Neuronal stem cell (in vitro differentiated cells): Measurements from ENCODE around the gene TGFBRAP1.

ENCODE experiments used
- DNase-seq: peaks from one replicate; pipeline ENCODE4 v3.0.0-alpha.2; 2013; ENCODE audit warnings: low spot score
- H2AFZ ChIP-seq: one replicate; pipeline ENCODE4 v1.6.1; 2013; ENCODE audit warnings: mild to moderate bottlenecking, low read length, inconsistent platforms
- H2AK5ac ChIP-seq: 2 replicates; pipeline ENCODE4 v1.6.1; 2013; ENCODE audit warnings: low read depth, mild to moderate bottlenecking, inconsistent platforms, low read length, moderate library complexity, mixed read lengths
- H2BK120ac ChIP-seq: 2 replicates; pipeline ENCODE4 v1.6.1; 2013; ENCODE audit warnings: low read depth, mild to moderate bottlenecking, inconsistent platforms, low read length, moderate library complexity, mixed read lengths
- H2BK12ac ChIP-seq: one replicate; pipeline ENCODE4 v1.6.1; 2013; ENCODE audit warnings: low read length, inconsistent platforms
- H2BK15ac ChIP-seq: 2 replicates; pipeline ENCODE4 v1.6.1; 2013; ENCODE audit warnings: mild to moderate bottlenecking, low read length, inconsistent platforms, mixed read lengths
- H2BK5ac ChIP-seq: one replicate; pipeline ENCODE4 v1.6.1; 2013; ENCODE audit warnings: inconsistent platforms, mild to moderate bottlenecking, low read length, moderate library complexity
- H3K14ac ChIP-seq: one replicate; pipeline ENCODE4 v1.6.1; 2013; ENCODE audit warnings: low read length, inconsistent platforms
- H3K18ac ChIP-seq: 2 replicates; pipeline ENCODE4 v1.6.1; 2013; ENCODE audit warnings: low read length, inconsistent platforms
- H3K23ac ChIP-seq: 2 replicates; pipeline ENCODE4 v1.6.1; 2013; ENCODE audit warnings: low read depth, mild to moderate bottlenecking, mixed read lengths, low read length, inconsistent platforms; ENCODE audit not compliant: poor library complexity
- H3K27ac ChIP-seq: replicated peaks from 3 replicates; pipeline ENCODE4 v1.5.1; 2013; ENCODE audit warnings: low read length, inconsistent platforms
- H3K27me3 ChIP-seq, 3 experiments: 2 replicates each; pipeline ENCODE4 v1.6.1; 2013; ENCODE audit warnings: low read length in 3 of 3, mild to moderate bottlenecking in 2 of 3, inconsistent platforms in 1 of 3, low read depth in 1 of 3, mixed read lengths in 1 of 3, moderate library complexity in 1 of 3; ENCODE audit not compliant: control insufficient read depth in 3 of 3, insufficient read depth in 3 of 3
- H3K36me3 ChIP-seq, 2 donors: replicated peaks in 1 of 2; 2 replicates each; pipeline ENCODE4 v1.6.1; 2013; ENCODE audit warnings: low read length in 2 of 2; ENCODE audit not compliant: control insufficient read depth in 2 of 2, insufficient read depth in 2 of 2
- H3K4ac ChIP-seq: 2 replicates; pipeline ENCODE4 v1.6.1; 2013; ENCODE audit warnings: inconsistent platforms, mild to moderate bottlenecking, low read length, moderate library complexity
- H3K4me1 ChIP-seq, 2 donors: 1 replicate in 1 of 2; 2 replicates in 1 of 2; pipeline ENCODE4 v1.6.1; 2013; ENCODE audit warnings: low read length in 2 of 2, low read depth in 1 of 2; ENCODE audit not compliant: control insufficient read depth in 2 of 2, insufficient read depth in 1 of 2
- H3K4me2 ChIP-seq: one replicate; pipeline ENCODE4 v1.6.1; 2013; ENCODE audit warnings: mild to moderate bottlenecking, low read length, inconsistent platforms; ENCODE audit not compliant: insufficient read depth, poor library complexity, severe bottlenecking
- H3K4me3 ChIP-seq, 2 donors: 2 replicates each; pipeline ENCODE4 v1.5.1; 2013; ENCODE audit warnings: low read length in 2 of 2, mild to moderate bottlenecking in 2 of 2, inconsistent platforms in 1 of 2, moderate library complexity in 1 of 2
- H3K79me1 ChIP-seq: one replicate; pipeline ENCODE4 v1.6.1; 2013; ENCODE audit warnings: low read depth, mild to moderate bottlenecking, inconsistent platforms, low read length, moderate library complexity
- H3K9ac ChIP-seq: one replicate; pipeline ENCODE4 v1.6.1; 2013; ENCODE audit warnings: mild to moderate bottlenecking, low read depth, low read length, inconsistent platforms; ENCODE audit not compliant: poor library complexity
- H3K9me3 ChIP-seq, 2 donors: replicated peaks in 1 of 2; 2 replicates each; pipeline versions ENCODE3 to v1.6.1; 2013; ENCODE audit warnings: low read length in 2 of 2, mild to moderate bottlenecking in 2 of 2, inconsistent platforms in 1 of 2, low read depth in 1 of 2, mixed read lengths in 1 of 2, moderate library complexity in 1 of 2; ENCODE audit not compliant: control insufficient read depth in 2 of 2, insufficient read depth in 1 of 2
- H4K8ac ChIP-seq: one replicate; pipeline ENCODE4 v1.6.1; 2013; ENCODE audit warnings: low read depth, mild to moderate bottlenecking, inconsistent platforms, low read length, moderate library complexity
- H4K91ac ChIP-seq: one replicate; pipeline ENCODE4 v1.6.1; 2013; ENCODE audit warnings: low read length, low read depth, mild to moderate bottlenecking, inconsistent platforms; ENCODE audit not compliant: poor library complexity
- WGBS, 2 donors: extraction: QIAGEN DNeasy Blood & Tissue Kit; methylation state at CpG; one replicate each; pipeline ENCODE4 v1.1.7; 2013; ENCODE audit warnings: missing lambda C conversion rate in 2 of 2, mixed read lengths in 1 of 2; ENCODE audit not compliant: insufficient read length in 2 of 2, insufficient replicate concordance in 1 of 2; ENCODE audit errors: extremely low coverage in 2 of 2; 5-methylcytosine and 5-hydroxymethylcytosine counted together

Gene TGFBRAP1

DNA sequence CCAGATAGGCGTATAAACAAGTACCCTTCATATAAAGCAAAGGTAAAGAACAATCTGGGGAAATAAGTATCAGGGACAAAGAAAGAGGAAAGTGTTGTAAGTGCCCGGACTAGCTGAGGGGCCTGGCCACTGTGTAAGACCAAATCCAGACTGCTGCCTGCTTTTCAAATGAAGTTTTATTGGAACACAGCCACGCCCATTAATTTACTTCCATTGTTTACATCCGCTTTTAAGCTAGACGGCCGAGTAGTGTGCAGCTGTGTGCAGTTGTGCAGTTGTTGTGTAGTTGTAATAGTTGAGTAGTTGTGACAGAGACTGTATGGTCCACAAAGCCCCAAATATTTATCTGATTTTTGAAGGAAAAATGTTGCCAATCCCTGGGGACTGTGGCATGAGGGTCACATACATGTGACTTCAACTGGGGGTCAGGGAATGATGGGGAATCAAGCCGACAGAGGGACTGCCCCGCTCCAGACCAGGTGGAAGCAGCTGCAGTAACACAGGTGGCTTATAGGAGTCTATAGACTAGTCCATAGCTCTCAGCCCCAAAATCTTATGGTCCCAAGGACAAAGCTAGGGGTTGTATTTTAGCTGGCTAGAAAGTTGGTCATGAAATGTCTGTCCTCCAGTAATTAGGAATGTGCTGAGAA lies 39.3 kb upstream of the TGFBRAP1 start:
- H3K14ac ChIP-seq = no peak overlapping the region
- H3K4me2 ChIP-seq = no peak overlapping the region
- H3K4me1 ChIP-seq = peaks cover 0 to 5% of the 10 kb centered on the region in 2 donors
- no peak overlapping the region for H2BK120ac ChIP-seq
- no peak overlapping the region for H2AK5ac ChIP-seq
- DNase-seq = no peak
- H3K4me3 ChIP-seq = no peak overlapping the region
- no peak overlapping the region for H3K4ac ChIP-seq
- H4K91ac ChIP-seq = no peak overlapping the region
- H2AFZ ChIP-seq = no peak overlapping the region
- H3K27ac ChIP-seq = no peak overlapping the region
- no CpG with 5 or more reads among the region's 8 CpGs for WGBS, 2 donors
- no peak overlapping the region for H3K18ac ChIP-seq
- no peak overlapping the region for H2BK15ac ChIP-seq
- H3K27me3 ChIP-seq = no peaks in the 10 kb centered on the region
- H2BK5ac ChIP-seq = no peak overlapping the region
- no peak overlapping the region for H3K9ac ChIP-seq
- H3K9me3 ChIP-seq = no peaks in the 10 kb centered on the region
- no peaks in the 10 kb centered on the region for H3K79me1 ChIP-seq
- peaks cover 7 to 78% of the 10 kb centered on the region in 2 donors for H3K36me3 ChIP-seq
- no peak overlapping the region for H2BK12ac ChIP-seq
- no peak overlapping the region for H4K8ac ChIP-seq
- H3K23ac ChIP-seq = no peak overlapping the region

DNA sequence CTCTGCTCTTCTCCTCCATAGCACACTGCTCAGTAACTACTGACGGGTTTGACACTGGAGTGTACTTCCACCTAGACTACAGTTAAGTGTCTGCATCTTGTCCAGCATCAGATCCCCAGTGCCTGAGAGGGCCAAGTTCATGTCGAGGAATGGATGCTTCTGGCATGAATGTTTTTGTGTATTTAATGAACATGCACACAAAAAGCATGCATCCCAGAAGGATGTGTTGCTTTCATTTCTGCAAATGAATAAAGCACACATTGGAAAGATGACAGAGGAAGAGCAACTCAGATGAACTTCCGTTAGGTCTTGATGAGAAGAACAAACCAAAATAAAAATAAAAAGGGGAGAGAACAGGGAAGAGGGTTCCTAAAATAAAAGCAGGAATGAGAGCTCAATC lies 35.7 kb upstream of the TGFBRAP1 start:
- no peaks in the 10 kb centered on the region for H3K4me1 ChIP-seq
- H2BK12ac ChIP-seq = no peak overlapping the region
- H3K4ac ChIP-seq = no peak overlapping the region
- H2BK120ac ChIP-seq = no peak overlapping the region
- no peak overlapping the region for H3K14ac ChIP-seq
- H3K79me1 ChIP-seq = peaks cover 1% of the 10 kb centered on the region
- no peak overlapping the region for H4K91ac ChIP-seq
- no peak overlapping the region for H2AFZ ChIP-seq
- H3K9me3 ChIP-seq = no peaks in the 10 kb centered on the region
- WGBS, 2 donors = no CpG with 5 or more reads among the region's 3 CpGs
- H4K8ac ChIP-seq = no peak overlapping the region
- H3K27me3 ChIP-seq = no peaks in the 10 kb centered on the region
- H2BK5ac ChIP-seq = no peak overlapping the region
- no peak overlapping the region for H3K27ac ChIP-seq
- no peak overlapping the region for H2BK15ac ChIP-seq
- no peak overlapping the region for H3K4me2 ChIP-seq
- H3K4me3 ChIP-seq = no peak overlapping the region
- H3K36me3 ChIP-seq = peaks cover 18 to 87% of the 10 kb centered on the region in 2 donors
- no peak overlapping the region for H3K9ac ChIP-seq
- no peak overlapping the region for H3K18ac ChIP-seq
- no peak overlapping the region for H2AK5ac ChIP-seq
- no peak overlapping the region for H3K23ac ChIP-seq
- no peak for DNase-seq

DNA sequence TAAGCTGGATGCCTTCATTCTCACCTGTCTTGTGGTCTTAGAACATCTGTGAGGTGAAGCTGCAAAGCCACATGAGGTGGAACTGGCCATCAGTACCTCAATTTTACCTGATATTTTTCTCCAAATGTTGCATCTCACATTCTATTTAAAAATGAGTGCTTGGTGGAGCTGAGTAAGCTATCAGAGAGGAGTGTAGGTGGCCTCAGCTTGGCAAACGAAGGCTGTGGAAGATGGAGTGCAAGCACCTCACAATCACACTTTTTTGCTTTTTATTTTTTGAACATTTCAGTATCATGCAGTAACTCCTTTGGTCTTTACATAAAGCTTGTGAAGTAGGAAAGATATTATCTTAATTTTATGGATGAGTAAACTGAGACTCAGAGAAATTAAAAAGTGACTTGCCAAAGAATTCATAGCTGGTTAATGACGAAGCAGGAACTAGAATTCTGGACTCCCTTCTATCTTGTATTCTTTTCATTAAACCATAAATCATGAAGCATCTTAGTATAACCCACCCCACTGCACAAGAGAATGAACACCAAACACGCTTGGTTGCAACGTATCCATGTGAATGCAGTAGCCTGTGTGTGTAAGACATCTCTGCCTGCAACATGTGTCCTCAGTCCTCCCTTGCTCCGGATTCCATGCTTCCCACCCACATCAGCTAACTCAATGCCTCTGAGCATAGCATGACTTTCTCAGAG lies 35.1 kb upstream of the TGFBRAP1 start:
- no peak overlapping the region for H4K91ac ChIP-seq
- H3K27me3 ChIP-seq = no peaks in the 10 kb centered on the region
- no CpG with 5 or more reads among the region's 5 CpGs for WGBS, 2 donors
- no peak overlapping the region for H2BK12ac ChIP-seq
- no peak overlapping the region for H3K27ac ChIP-seq
- no peak overlapping the region for H3K18ac ChIP-seq
- H2BK120ac ChIP-seq = no peak overlapping the region
- no peak overlapping the region for H2AFZ ChIP-seq
- no peak overlapping the region for H2AK5ac ChIP-seq
- no peak overlapping the region for H3K4me3 ChIP-seq
- H3K23ac ChIP-seq = no peak overlapping the region
- peaks cover 1% of the 10 kb centered on the region for H3K79me1 ChIP-seq
- no peak overlapping the region for H3K4ac ChIP-seq
- peaks cover 20 to 86% of the 10 kb centered on the region in 2 donors for H3K36me3 ChIP-seq
- DNase-seq = no peak
- H3K14ac ChIP-seq = no peak overlapping the region
- no peak overlapping the region for H2BK15ac ChIP-seq
- H3K9me3 ChIP-seq = no peaks in the 10 kb centered on the region
- no peak overlapping the region for H3K9ac ChIP-seq
- H4K8ac ChIP-seq = no peak overlapping the region
- H3K4me1 ChIP-seq = no peaks in the 10 kb centered on the region
- H2BK5ac ChIP-seq = no peak overlapping the region
- H3K4me2 ChIP-seq = no peak overlapping the region

DNA sequence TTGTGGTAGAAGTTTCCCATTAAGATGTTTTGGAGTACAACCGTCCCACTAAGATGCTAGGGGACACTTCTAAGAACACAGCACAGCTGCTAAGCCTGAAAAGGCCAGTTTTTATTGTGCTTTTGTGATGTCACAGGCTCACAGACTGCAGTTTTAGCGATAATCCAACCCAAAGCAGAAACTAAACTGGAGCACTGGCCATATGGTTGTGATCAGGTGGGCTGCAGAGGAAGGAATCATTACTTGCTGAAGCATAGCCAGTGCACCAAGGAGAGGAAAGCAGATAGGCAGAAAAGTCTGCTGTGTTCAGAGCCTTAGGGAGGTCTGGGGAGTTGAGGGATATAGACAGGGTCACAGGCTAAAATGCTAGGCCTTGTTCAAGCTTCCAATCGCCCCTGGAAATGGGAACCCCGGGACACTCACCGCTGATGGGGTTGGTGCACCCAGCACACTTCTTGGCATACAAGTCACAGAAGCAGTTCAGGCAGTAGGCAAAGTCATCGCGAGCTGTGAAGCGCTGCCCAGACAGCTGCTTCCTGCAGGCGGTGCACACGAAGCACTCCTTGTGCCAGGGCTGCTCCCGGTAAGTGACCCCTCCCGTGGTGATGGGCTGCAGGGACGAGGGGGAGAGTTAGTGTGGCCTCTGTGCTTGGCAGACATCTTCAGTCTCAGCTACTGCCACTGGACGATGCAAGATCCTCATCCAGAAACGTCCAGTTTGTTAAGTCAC lies 33.5 kb upstream of the TGFBRAP1 start:
- H2BK15ac ChIP-seq = no peak overlapping the region
- no peak overlapping the region for H3K23ac ChIP-seq
- H3K4me1 ChIP-seq = no peaks in the 10 kb centered on the region
- H3K9ac ChIP-seq = no peak overlapping the region
- H3K4me3 ChIP-seq = no peak overlapping the region
- H3K4me2 ChIP-seq = no peak overlapping the region
- no peak overlapping the region for H2BK5ac ChIP-seq
- WGBS, 2 donors = no CpG with 5 or more reads among the region's 15 CpGs
- no peak overlapping the region for H2AK5ac ChIP-seq
- H2AFZ ChIP-seq = no peak overlapping the region
- H3K9me3 ChIP-seq = no peaks in the 10 kb centered on the region
- H2BK120ac ChIP-seq = no peak overlapping the region
- no peaks in the 10 kb centered on the region for H3K27me3 ChIP-seq
- no peak overlapping the region for H3K27ac ChIP-seq
- H3K4ac ChIP-seq = no peak overlapping the region
- H3K36me3 ChIP-seq = peaks cover 25 to 85% of the 10 kb centered on the region in 2 donors
- H4K91ac ChIP-seq = no peak overlapping the region
- no peak overlapping the region for H4K8ac ChIP-seq
- H3K14ac ChIP-seq = no peak overlapping the region
- H3K79me1 ChIP-seq = peaks cover 1% of the 10 kb centered on the region
- DNase-seq = no peak
- H2BK12ac ChIP-seq = no peak overlapping the region
- H3K18ac ChIP-seq = no peak overlapping the region
